RCC 7860 (cell line): Measurements from ENCODE around the gene ADH1B.
"Not testable (repeated sequence)": the region's sequence is repeated elsewhere in the genome, so short reads cannot be mapped to it uniquely, and the experiment has no call there.

Source experiments
- DNase-seq: peaks from one replicate; pipeline ENCODE4 v3.0.0-alpha.2; 2015; ENCODE audit warnings: low spot score
- FAIRE-seq: peaks from 2 replicates; lab custom pipeline; 2012; peaks lifted over from hg19 to GRCh38; lab: Jason Lieb, UNC

ADH1B gene

DNA sequence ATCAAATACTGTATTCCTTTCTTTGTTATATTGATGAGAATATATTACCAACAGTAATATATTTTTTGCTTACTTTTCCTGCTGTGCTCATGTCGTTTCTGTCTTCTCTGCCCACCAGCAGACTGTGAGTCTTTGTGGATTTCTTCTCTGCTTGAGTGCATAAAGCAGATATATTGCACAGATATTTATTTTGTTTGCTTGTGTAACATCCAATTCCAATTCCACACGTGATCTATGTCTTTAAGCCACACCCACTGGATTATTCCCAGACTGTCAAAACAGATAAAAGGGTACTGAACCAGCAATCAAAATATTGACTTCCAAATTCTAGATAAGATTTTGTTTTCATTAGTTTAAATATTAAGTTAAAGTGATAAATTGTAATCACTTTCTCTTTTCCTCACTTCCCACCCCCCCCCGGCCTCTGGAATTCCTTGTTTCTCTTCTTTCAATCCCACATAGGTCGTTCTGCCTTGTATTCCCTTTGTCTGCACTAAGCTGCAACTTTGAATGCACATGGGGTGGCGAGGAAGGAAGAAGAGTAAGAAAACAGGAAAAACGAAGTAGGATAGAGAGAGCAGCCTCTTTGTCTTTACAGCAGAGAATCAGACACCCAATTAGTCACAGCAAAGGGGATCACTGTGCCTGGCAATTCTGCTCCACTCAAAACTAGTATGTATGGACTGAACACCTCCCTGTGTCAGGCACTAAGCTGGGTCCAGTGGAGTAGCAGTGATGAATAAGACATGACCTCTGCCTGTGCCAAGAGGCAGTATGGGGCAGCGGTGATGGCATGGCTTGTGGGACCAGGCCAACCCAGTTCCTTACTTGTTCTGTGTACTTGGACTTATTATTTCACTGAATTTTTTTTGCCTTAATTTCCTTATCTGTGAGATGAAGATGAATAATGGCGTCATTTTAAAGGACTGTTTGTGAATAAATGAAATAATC lies at the start of gene ADH1B:
ADH1B (minus strand) TSS at position 161 of the 951 bp plus-strand sequence; CDS start at position 91, 70 bp downstream.
- FAIRE-seq (no peak), DNase-seq (no peak)

DNA sequence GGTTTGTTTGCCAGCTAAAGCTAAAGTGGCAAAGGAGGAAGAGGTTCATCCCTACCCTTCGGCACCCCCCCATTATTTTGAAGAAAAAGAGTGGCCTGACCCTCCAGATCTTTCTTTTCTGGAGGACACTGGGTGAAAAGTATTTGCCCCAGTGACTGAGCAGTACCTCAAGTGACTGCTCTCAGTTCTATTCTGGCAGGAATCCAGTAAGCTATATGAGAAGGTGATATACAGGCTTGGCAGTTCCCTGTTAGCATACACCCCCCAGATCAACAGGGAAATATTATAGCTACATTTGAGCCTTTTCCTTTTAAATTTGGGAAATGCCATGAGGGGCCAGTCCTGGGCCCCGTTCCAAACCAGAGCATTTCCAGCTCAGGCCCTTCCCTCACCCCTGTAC lies 46.6 kb upstream of the ADH1B start:
- not testable (repeated sequence) for FAIRE-seq

DNA sequence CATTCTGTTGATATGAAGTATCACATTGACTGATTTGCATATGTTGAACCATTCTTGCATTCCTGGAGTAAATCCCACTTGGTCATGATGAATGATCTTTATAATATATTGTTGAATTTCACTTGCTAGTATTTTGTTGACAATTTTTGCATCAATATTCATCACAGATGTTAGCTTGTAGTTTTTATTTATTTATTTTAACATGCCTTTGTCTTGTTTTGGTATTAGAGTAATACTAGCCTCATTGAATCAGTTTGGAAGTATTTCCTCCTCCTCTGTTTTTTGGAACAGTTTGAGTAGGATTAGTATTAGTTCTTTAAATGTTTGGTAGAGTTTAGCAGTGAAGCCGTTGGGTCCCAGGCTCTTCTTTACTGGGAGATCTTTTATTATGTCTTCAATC lies 45.3 kb upstream of the ADH1B start:
- FAIRE-seq, result no peak
- no peak for DNase-seq

More for the DNA sequence above, 46.6 kb upstream of the ADH1B start:
- DNase-seq, result not testable (repeated sequence)

DNA sequence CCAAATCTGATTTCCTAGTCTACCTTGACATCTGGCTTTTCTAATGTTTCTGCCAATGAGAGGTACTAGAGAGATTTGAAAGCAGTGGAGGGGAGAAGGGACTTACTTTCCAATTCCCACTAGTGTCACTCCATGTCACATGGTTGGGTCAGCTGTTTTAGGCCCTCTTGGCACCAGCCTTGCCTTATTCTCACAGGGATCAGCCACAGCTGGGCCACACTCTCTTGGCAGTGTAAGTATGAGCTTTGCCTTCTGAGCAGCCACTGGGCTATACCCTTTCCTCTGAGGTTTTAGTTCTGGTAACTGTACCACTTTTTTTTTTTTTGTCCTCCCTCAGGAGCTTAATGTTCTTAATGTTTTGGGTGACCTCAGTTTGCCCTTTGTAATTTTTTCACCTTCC lies 41.6 kb upstream of the ADH1B start:
- FAIRE-seq (no peak), DNase-seq (no peak)

DNA sequence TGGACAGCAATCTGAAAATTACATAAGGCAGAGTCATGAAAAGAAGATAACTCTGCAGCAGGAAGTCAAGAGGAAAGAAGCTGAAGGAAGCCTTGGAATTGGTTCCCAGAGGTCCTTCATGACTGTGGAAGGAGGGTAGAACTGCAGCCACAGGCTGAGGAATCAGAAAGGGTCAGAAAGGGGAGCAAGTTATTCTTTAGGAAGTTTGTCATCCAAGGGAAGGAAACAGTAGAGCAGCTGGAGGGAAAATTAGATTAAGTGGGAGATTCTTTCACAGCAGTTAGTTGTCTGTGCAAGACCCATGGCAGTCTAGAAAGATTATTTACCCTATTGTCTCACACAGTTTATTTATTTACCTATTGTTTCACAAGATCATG lies 40.7 kb upstream of the ADH1B start:
- no peak for FAIRE-seq

DNA sequence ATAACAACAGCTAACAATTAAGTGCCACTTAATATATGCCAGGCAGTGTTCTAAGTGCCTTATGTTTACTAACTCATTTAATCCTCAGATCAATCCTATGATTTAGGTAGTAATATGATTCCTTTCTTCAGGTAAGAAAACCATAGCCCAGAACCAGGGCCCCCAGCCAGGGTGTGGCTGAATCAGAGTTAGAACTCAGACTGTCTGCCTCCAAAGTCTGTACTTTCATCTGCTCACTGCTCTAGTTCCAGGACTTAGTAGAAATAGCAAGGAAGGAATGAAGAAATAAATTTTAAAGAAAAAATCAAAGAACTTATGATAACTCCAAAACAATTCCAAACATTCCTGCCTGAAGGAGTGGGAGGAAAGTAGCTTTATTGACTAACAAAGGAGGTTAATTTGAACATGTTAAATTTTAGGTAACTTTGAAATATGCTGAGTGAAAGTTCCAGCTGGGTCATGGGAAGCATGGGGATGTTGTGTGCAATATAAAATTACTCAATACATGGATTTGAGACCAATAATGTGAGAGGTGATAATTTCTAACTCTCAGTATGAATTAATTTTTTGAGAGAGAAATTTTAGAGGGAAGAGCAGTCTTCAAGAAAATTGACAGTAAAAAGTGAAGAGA lies 40.2 kb upstream of the ADH1B start:
- FAIRE-seq (no peak), DNase-seq (no peak)

More for the DNA sequence above, 40.7 kb upstream of the ADH1B start:
- DNase-seq, result no peak

DNA sequence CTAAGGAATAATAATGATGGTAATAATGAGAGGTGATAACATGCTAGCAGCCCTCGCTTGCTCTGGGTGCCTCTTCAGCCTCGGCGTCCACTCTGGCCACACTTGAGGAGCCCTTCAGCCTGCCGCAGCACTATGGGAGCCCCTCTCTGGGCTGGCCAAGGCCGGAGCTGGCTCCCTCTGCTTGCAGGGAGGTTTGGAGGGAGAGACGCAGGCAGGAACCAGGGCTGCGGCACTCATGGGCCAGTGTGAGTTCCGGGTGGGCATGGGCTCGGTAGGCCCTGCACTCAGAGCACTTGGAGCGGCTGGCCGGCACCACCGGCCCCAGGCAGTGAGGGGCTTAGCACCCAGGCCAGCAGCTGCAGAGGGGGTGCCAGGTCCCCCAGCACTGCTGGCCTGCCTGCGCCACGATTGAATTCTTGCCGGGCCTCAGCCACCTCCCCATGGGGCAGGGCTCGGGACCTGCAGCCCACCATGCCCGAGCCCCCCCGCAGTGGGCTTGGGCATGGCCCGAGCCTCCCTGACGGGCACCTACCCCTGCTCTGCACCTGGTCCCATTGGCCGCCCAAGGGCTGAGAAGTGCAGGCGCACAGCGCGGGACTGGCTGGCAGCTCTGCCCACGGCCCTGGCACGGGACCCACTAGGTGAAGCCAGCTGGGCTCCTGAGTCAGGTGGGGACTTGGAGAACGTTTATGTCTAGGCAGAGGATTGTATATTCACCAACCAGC lies 38.4 kb upstream of the ADH1B start:
- no peak for DNase-seq
- no peak for FAIRE-seq

DNA sequence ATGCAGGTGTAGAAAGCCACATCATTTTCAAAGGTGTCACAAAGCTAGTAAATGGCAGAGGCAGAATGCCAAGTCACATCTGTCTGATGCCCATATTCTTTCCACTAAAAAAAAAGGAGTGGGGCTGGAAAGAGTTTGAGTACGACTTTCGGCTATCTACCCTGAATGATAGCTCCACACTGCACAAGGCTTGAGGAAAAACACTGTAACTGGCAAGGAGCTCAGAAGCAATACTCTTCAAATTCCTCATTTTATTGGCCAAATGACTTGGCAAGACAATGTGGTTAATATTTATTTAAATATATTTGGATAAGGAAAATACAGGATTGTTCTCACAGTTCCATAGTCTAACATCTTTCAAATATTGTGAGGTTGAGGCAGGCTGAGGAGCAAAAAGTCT lies 36.7 kb upstream of the ADH1B start:
- no peak for DNase-seq
- no peak for FAIRE-seq

DNA sequence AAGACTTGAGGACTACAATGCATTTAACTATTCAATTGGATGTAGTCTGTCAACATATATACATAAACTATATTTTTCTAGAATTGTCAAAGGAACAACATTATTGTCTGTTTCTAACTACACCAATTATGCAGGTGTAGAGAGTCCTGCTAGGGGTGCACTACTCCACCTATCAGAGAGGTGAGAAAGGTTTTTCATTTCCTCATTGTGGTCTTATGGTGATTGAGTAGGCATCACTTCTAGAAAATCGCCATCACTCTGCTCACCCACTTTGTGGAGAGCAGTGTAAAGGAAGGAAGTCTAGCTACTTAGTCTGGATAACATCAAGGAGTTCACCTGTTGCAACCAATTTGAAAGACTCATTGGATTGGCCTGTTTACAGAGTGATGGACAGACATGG lies 35.8 kb upstream of the ADH1B start:
- no peak for DNase-seq
- FAIRE-seq, result no peak

DNA sequence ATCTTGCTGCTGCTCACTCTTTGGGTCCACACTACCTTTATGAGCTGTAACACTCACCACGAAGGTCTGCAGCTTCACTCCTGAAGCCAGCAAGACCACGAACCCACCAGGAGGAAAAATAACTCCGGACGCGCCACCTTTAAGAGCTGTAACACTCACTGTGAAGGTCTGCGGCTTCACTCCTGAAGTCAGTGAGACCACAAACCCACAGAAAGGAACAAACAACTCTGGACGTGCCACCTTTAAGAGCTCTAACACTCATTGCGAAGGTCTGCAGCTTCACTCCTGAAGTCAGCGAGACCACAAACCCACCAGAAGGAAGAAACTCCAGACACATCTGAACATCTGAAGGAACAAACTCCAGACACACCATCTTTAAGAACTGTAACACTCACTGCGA lies 34.9 kb upstream of the ADH1B start:
- FAIRE-seq, DNase-seq: not testable (repeated sequence)

DNA sequence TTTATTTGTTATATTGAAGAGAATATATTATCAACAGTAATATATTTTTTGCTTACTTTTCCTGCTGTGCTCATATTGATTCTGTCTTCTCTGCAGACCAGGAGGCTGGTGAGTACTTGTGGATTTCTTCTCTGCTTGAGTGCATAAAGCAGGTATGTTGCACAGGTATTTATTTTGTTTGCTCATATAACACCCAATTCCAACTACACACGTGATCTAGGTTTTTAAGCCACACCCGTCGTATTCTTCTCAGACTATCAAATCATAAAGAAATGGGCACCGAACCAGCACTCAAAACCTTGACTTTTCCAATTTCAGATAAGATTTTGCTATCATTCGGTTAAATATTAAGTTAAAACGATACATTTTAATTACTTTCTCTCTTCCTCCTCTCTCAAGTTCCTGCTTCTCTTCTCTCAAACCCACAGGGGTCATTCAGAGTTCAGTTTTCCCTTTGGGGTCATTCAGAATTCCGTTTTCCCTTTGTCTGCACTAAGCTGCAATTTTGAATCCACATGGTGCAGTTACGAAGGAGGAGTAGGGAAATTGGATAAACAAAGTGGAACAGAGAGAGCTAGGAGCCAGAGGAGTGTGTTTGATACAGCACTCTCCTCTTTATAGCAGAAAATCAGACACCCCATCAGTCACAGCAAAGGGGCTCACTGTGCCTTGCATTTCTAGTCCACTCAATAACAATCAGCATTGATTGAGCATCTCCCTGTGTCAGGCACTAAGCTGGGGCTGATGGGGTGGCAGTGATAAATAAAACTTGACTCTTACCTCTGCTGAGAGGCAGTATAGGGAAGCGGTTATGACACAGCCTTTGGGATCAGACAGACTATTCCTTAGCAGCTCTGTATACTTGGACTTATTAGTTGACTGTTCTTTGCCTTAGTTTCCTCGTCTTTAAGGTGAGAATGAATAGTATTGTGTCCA lies 31.7 kb upstream of the ADH1B start, which contains the start of gene ADH1C:
ADH1C (minus strand) TSS at position 145 of the 936 bp plus-strand sequence; CDS start at position 74, 71 bp downstream.
- FAIRE-seq, result no peak
- DNase-seq, result no peak

DNA sequence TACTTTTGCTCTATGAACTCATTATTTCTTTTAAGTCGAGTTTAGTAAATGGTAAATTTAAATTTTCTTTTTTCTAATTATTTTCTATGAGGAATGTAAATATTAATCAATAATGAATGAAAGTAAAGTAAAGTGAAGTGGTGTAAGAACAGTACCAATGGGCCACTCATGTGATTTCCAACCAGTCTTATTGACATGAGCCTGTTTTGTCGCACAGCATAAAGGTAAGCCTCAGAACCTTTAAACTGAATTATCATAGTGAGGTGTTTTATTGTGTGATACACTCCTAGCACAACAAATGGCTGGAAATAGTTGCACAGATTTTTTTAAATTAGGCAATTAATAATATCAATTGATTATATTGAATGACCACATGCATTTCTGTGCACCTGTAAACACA lies 30.3 kb upstream of the ADH1B start:
- FAIRE-seq, result no peak

DNA sequence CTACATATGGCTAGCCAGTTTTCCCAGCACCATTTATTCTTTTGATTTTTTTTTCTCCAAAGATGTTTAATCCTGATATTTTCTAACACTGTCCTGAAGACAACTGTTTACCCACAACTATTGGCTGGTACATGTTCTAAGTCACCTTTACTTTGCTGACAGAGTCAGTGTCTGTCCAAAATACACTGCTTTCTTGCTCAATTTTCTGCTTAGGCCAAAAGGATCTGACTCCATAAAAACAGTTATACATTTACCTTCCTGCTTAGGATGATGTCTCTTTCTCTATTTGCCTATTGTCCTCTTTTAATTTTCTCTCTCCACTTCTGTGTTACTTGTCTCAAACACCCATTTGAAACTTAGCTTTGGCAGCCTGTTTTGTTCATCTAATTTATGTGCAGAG lies 28.1 kb upstream of the ADH1B start:
- DNase-seq (no peak), FAIRE-seq (no peak)

More for the DNA sequence above, 30.3 kb upstream of the ADH1B start:
- no peak for DNase-seq

DNA sequence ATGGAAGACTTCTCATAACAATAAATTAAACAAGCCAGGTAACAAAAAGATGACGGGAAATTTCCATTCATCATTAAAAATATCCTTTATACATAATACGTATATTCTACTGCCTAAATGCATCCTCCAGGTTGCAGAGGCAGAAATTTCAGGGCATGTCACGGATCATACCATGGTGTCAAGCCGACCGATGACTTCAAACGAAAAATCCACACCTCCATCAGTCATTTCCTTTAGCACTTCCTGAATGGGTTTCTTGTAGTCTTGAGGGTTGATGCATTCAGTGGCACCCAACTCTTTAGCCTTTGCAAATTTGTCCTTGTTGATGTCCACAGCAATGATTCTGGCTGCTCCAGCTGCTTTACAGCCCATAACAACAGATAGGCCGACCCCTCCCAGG lies 21.4 kb upstream of the ADH1B start:
- not testable (repeated sequence) for DNase-seq, FAIRE-seq

DNA sequence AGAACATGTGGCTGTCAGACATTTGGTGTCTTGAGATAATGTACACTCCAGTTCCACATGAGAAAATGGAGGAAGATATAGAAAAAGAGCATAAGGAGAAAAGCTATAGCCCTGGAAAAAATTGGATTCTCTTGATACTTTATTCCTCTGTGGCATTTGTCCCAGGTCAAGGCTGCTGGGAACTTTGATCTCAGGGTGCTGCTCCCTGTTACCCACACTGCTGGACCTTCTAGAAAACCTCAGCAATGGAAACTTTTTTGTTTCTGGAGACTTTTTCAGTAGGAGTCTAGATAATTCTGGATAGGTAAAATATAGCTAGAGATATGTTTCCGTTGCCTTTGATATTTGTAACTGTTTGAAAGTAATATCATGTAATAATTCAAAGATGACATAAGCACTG lies 20.2 kb upstream of the ADH1B start:
- no peak for DNase-seq
- FAIRE-seq, result no peak

DNA sequence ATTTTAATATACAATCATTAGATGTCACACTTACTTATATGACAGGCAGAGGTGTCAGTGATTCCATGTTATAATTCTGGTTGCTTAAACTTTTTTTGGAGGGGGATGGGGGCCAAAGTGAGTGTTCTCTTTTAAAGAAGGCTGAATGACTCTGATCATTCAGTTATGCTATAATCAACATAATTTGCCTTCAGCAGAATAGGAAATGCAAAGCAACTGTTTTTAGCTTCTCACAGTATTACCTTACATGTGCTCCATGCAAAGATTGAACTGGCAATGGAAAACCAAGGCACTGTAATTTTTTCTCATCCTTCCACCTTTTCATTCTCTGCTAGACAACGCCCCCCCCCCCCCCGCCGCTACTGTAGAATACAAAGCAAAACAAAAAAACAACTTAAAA lies 18.0 kb upstream of the ADH1B start:
- no peak for DNase-seq
- FAIRE-seq, result no peak

DNA sequence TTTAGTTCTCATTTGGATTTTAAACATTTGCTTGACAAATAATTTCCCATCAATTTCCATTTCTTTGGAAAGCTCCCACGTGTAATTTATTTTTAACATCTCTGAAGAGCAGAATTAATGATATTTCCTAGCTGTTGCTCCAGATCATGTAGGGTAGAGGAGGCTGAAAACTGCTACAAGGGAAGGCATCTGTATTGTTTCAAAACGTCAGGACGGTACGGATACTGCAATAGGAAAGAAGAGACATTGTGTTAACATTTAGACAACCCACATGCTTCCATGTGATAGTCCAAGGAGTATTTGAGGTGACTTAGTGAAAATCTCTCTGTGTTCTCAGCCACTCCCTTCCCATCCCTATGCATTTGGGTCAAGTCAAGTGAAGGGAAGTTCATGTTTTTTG lies 15.4 kb upstream of the ADH1B start:
- DNase-seq, result no peak
- no peak for FAIRE-seq

DNA sequence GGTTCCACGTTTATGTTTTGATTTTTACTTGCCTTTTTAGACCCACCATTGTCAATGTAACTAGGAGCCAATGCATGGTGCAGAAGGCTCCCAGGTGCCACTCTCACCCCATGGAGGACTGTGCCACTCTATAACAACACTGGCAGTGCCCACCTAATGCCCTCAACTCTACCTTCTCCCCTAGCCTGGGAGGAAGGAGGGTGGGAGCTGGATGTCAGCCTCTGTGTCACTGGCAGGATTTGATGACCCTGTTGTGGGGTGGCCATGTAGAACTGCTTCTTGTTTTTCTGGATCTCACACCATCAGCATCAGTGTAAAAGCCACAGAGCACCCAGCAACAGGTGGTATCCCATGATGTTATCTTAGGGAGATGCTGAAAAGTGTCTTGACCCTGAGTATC lies 13.7 kb upstream of the ADH1B start:
- FAIRE-seq (no peak), DNase-seq (no peak)

DNA sequence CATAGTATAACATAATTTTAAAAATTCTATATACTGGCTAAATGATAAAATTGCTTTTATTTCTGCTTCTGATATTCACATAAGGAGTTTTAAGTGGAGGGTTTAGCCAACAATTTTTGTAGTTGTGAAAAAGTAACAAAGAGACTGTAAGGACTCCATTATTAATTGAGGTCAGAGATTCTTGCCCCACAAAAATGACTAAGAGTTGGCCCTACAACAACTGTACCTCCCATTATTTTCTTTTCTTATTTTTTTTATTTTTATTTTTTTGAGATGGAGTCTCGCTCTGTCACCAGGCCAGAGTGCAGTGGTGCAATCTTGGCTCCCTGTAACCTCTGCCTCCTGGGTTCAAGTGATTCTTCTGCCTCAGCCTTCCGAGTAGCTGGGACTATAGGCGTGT lies 9.4 kb upstream of the ADH1B start:
- DNase-seq (no peak), FAIRE-seq (no peak)

DNA sequence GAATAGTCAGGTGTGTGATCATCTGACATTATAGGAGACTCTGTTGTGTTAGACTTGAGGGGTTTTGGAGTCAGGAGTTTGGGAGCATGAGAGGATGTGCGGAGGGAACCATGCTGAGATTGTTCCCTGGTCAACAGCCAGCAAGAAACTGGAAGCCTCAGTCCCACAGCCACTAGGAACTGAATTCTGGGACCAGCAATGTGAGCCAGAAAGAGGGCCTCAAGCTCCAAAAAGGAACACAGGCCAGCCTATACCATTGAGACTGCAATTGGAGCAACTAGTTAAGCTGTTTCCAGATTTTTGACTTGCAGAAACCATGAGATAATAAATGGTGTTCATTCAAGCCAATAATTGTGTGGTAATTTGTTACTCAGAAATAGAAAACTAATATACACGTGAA lies 8.7 kb upstream of the ADH1B start:
- DNase-seq (no peak), FAIRE-seq (no peak)
